ENCODE results near the gene CDH23. TPM values are rescaled to one million over a fixed set of nuclear protein-coding genes. Genes with fewer than 3 reads are reported as not detected.

The CDH23 gene
- total RNA-seq, 4 donors from 2014 or later, result 13.8 to 20.1 (median 17.3) TPM

DNA sequence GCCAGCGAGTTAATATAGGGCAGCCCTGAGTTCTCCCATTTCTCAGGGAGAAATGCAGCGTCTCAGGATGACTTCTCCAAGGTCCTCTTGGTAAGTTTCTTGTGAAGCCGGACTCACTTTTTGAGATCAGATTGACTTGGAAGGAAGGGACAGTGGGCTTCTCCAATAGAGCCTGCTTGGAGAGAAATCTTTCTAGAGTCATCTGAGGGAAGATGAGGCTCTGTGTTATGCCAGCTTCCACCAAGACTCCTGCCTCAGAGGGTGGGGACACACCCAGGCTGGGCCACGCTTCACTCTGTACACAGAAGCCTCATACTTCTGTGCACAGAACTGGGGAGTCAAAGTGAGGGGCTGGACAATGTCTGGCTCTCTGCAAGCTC, 317.3 kb downstream of the CDH23 start:
- 47 to 55% methylated on average over 4 of the region's 4 CpGs for WGBS, 2 donors
- H3K4me1 ChIP-seq, result peaks cover 16 to 86% (median 66%) of the 10 kb centered on the region in 4 donors
- no peaks in the 10 kb centered on the region for H3K36me3 ChIP-seq
- no peaks in the 10 kb centered on the region for H3K9me3 ChIP-seq
- H3K27ac ChIP-seq, result peak overlapping the region; percentile 86 to 96 (median 92)
- DNase-seq (ENCODE audit: low spot score in 2 of 2), result no peak
- peak overlapping the region in 1 of 4 donors; percentile 14 for H3K4me3 ChIP-seq
- TF ChIP-seq POLR2A (IDR thresholded peaks at IDR 0.05) (no peak), EP300 (IDR thresholded peaks at IDR 0.05) (no peak)
- TF ChIP-seq, protein P1, sequence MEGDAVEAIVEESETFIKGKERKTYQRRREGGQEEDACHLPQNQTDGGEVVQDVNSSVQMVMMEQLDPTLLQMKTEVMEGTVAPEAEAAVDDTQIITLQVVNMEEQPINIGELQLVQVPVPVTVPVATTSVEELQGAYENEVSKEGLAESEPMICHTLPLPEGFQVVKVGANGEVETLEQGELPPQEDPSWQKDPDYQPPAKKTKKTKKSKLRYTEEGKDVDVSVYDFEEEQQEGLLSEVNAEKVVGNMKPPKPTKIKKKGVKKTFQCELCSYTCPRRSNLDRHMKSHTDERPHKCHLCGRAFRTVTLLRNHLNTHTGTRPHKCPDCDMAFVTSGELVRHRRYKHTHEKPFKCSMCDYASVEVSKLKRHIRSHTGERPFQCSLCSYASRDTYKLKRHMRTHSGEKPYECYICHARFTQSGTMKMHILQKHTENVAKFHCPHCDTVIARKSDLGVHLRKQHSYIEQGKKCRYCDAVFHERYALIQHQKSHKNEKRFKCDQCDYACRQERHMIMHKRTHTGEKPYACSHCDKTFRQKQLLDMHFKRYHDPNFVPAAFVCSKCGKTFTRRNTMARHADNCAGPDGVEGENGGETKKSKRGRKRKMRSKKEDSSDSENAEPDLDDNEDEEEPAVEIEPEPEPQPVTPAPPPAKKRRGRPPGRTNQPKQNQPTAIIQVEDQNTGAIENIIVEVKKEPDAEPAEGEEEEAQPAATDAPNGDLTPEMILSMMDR (IDR thresholded peaks at IDR 0.05), result no peak
- H3K27me3 ChIP-seq, result no peaks in the 10 kb centered on the region

DNA sequence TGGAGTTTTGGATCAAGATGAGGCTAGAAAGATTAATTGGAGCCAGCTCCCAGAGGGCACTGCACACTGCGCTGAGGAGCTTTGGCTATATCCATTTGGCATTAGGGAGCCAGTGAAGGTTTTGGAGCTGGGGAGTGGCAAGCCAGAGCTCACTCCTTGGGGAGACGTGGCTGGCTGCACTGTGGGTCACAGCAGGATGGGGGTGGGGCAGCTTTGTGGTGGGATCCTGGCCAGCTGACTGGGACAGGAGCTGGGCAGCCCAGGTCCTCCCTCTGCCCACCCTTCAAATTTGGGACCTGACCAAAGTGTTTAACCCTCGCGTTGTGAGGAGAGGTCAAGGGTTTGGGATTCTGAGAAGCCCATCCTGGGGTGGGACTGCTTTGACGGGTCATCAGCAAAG, 317.9 kb downstream of the CDH23 start:
- H3K4me3 ChIP-seq, result no peak overlapping the region
- no peak for DNase-seq (ENCODE audit: low spot score in 2 of 2)
- no peaks in the 10 kb centered on the region for H3K27me3 ChIP-seq
- H3K27ac ChIP-seq, result peak overlapping the region; percentile 86 to 96 (median 92)
- no peaks in the 10 kb centered on the region for H3K36me3 ChIP-seq
- TF ChIP-seq EP300 (IDR thresholded peaks at IDR 0.05), result no peak
- no peak for TF ChIP-seq POLR2A (IDR thresholded peaks at IDR 0.05)
- TF ChIP-seq, protein P1 (IDR thresholded peaks at IDR 0.05), result no peak
- H3K4me1 ChIP-seq, result peaks cover 16 to 89% (median 72%) of the 10 kb centered on the region in 4 donors
- H3K9me3 ChIP-seq, result no peaks in the 10 kb centered on the region
- 53 to 62% methylated on average over 5 of the region's 5 CpGs for WGBS, 2 donors

DNA sequence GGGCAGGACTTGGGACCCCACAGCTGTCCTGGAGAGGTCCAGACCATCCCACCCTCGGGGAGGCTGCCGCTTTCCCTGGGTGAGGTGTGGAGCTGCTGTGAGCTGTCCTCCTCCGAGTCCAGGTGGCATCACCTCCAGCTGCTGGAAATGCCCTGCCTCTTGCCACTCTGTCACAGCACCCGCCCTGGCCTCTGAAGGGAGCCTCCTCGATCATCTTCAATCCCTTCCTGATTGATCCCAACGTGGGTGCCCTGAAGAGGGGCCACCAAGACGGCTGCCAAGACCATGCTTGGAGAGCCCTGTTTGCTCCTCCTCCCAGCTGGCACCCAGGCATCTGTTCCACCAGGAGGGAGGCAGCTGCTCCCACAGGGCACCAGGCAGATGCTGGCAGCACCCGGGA, 318.3 kb downstream of the CDH23 start:
- Histone ChIP-seq H3K9me3 (no peaks in the 10 kb centered on the region), H3K36me3 (no peaks in the 10 kb centered on the region), H3K27me3 (no peaks in the 10 kb centered on the region), H3K27ac (peak overlapping the region; percentile 86 to 96 (median 92)), H3K4me3 (no peak overlapping the region), H3K4me1 (peaks cover 16 to 94% (median 76%) of the 10 kb centered on the region in 4 donors)
- TF ChIP-seq POLR2A (IDR thresholded peaks at IDR 0.05), result no peak
- TF ChIP-seq EP300 (IDR thresholded peaks at IDR 0.05), result no peak
- TF ChIP-seq, protein P1 (IDR thresholded peaks at IDR 0.05), result no peak
- WGBS, 2 donors, result 67 to 74% methylated on average over 6 to 8 of the region's 8 CpGs
- no peak for DNase-seq (ENCODE audit: low spot score in 2 of 2)

DNA sequence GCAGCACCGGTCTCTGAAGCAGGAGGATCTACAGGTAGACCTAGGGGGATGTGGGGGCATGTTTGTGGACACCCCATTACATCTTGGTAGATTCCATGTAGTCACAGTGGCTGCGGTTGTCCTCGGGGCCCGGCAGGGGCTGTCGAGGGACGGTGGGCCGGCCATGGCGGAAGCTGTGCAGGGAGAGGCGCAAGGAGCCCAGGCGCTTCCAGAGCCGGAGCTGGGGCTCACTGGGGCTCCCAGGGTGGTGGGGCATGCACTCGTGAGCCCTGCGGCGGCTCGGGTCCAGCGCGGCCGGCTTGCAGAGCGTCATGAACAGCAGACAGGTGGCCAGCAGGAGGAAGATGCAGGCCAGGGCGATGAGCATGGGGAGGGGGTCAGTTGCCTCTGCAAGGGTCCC, 319.1 kb downstream of the CDH23 start:
- Histone ChIP-seq H3K4me1 (peaks cover 16 to 99% (median 79%) of the 10 kb centered on the region in 4 donors), H3K9me3 (no peaks in the 10 kb centered on the region), H3K27ac (peak overlapping the region; percentile 86 to 96 (median 92)), H3K27me3 (no peaks in the 10 kb centered on the region), H3K36me3 (no peaks in the 10 kb centered on the region), H3K4me3 (no peak overlapping the region)
- TF ChIP-seq POLR2A (IDR thresholded peaks at IDR 0.05) (no peak), EP300 (IDR thresholded peaks at IDR 0.05) (no peak)
- TF ChIP-seq, protein P1 (IDR thresholded peaks at IDR 0.05), result no peak
- DNase-seq (ENCODE audit: low spot score in 2 of 2), result no peak
- 91 to 92% methylated on average over 20 of the region's 20 CpGs for WGBS, 2 donors

DNA sequence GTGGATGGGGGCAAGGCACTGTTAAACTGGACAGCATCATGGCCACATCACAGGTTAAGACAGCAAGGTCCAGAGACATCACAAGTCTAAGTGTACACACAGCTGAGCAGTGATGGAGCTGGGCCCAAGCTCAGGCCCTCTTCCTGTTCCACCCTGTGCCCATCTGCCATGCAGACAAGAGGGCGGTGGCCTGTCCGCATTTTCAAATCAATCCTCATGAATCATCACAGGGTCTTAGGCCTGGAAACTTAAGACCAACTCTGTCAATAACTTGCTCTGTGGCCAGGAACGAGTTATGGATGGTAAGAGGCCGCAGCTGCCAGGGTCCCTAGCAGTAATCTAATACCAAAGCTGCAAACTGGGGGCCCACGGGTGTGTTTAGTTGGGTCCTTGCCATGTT, 319.7 kb downstream of the CDH23 start:
- DNase-seq (ENCODE audit: low spot score in 2 of 2), result no peak
- peak overlapping the region; percentile 86 to 96 (median 92) for H3K27ac ChIP-seq

More for the DNA sequence above, 319.7 kb downstream of the CDH23 start:
- Histone ChIP-seq H3K4me3 (no peak overlapping the region), H3K4me1 (peaks cover 16 to 94% (median 79%) of the 10 kb centered on the region in 4 donors), H3K27me3 (no peaks in the 10 kb centered on the region), H3K9me3 (no peaks in the 10 kb centered on the region), H3K36me3 (no peaks in the 10 kb centered on the region)
- TF ChIP-seq POLR2A (IDR thresholded peaks at IDR 0.05) (no peak), EP300 (IDR thresholded peaks at IDR 0.05) (no peak)
- 72 to 85% methylated on average over 4 to 5 of the region's 5 CpGs for WGBS, 2 donors
